Esophagus (tissue), 2 donors: ENCODE results near the gene TMCO2. TPM values are rescaled to one million over a fixed set of nuclear protein-coding genes. Genes with fewer than 3 reads are reported as not detected.

Experiments used
- H3K27ac ChIP-seq, 2 donors: one replicate each; pipeline ENCODE4 v1.5.1; 2013; ENCODE audit warnings: low read depth in 2 of 2, mild to moderate bottlenecking in 2 of 2, inconsistent platforms in 1 of 2, low read length in 1 of 2, moderate library complexity in 1 of 2
- H3K27me3 ChIP-seq, 2 donors: one replicate each; pipeline ENCODE4 v1.6.1; 2013; ENCODE audit warnings: low read length in 2 of 2, control low read depth in 1 of 2, mild to moderate bottlenecking in 1 of 2; ENCODE audit not compliant: insufficient read depth in 2 of 2, control insufficient read depth in 1 of 2
- H3K36me3 ChIP-seq, 2 donors: one replicate each; pipeline ENCODE4 v1.6.1; 2013; ENCODE audit warnings: low read length in 1 of 2; ENCODE audit not compliant: control insufficient read depth in 2 of 2, insufficient read depth in 2 of 2
- H3K4me1 ChIP-seq, 2 donors: one replicate each; pipeline ENCODE4 v1.6.1; 2013; ENCODE audit warnings: low read length in 1 of 2; ENCODE audit not compliant: control insufficient read depth in 2 of 2, insufficient read depth in 2 of 2
- H3K4me3 ChIP-seq, 2 donors: one replicate each; pipeline ENCODE4 v1.5.1; 2013; ENCODE audit warnings: low read length in 2 of 2, mild to moderate bottlenecking in 2 of 2, low read depth in 1 of 2, moderate library complexity in 1 of 2
- H3K9me3 ChIP-seq, 2 donors: one replicate each; pipeline ENCODE4 v1.6.1; 2013; ENCODE audit warnings: mild to moderate bottlenecking in 2 of 2, low read depth in 1 of 2, low read length in 1 of 2, moderate library complexity in 1 of 2; ENCODE audit not compliant: control insufficient read depth in 2 of 2, insufficient read depth in 1 of 2
- WGBS, 2 donors: extraction: QIAGEN DNeasy Blood & Tissue Kit; methylation state at CpG; one replicate each; pipeline ENCODE4 v1.1.7; 2013; 5-methylcytosine and 5-hydroxymethylcytosine counted together
- polyA plus RNA-seq, 2 donors: library from polyadenylated mRNA; stranded (reverse); fragments of 200-250 nt; gene quantifications; one replicate each; pipeline ENCODE4 v1.2.3, GENCODE V29; 2013
- donor health status: healthy with polysubstance abuse.
- donor health status: Bipolar disorder and iron deficiency.

The TMCO2 gene
- polyA plus RNA-seq, 2 donors, result not detected

GRCh38 chr1:40232444-40232843, 15.3 kb upstream of the TMCO2 start:
- Histone ChIP-seq H3K36me3 (peaks cover 6 to 9% of the 10 kb centered on the region in 2 donors), H3K9me3 (no peaks in the 10 kb centered on the region), H3K4me1 (no peaks in the 10 kb centered on the region), H3K27me3 (no peaks in the 10 kb centered on the region), H3K27ac (no peak overlapping the region), H3K4me3 (no peak overlapping the region)
- WGBS, 2 donors, result 84 to 86% methylated on average over 4 of the region's 4 CpGs

GRCh38 chr1:40239626-40240025, 8.1 kb upstream of the TMCO2 start:
- H3K27me3 ChIP-seq, result no peaks in the 10 kb centered on the region
- H3K9me3 ChIP-seq, result no peaks in the 10 kb centered on the region
- H3K4me3 ChIP-seq, result no peak overlapping the region
- 91 to 97% methylated on average over 1 of the region's 1 CpG for WGBS, 2 donors
- H3K36me3 ChIP-seq, result peaks cover 0 to 9% of the 10 kb centered on the region in 2 donors
- H3K4me1 ChIP-seq, result no peaks in the 10 kb centered on the region
- no peak overlapping the region for H3K27ac ChIP-seq

- WGBS, 2 donors, result 90 to 92% methylated on average over 2 of the region's 2 CpGs
- Histone ChIP-seq H3K36me3 (peaks cover 0 to 9% of the 10 kb centered on the region in 2 donors), H3K4me1 (no peaks in the 10 kb centered on the region), H3K9me3 (no peaks in the 10 kb centered on the region), H3K27me3 (no peaks in the 10 kb centered on the region), H3K27ac (no peak overlapping the region), H3K4me3 (no peak overlapping the region)
These were observed 7.3 kb upstream of the TMCO2 start for GRCh38 chr1:40240390-40240789.

- Histone ChIP-seq H3K36me3 (peaks cover 0 to 5% of the 10 kb centered on the region in 2 donors), H3K9me3 (no peaks in the 10 kb centered on the region), H3K4me3 (no peak overlapping the region), H3K4me1 (no peaks in the 10 kb centered on the region), H3K27ac (no peak overlapping the region), H3K27me3 (no peaks in the 10 kb centered on the region)
- WGBS, 2 donors, result 78 to 80% methylated on average over 1 of the region's 1 CpG
These were observed 6.4 kb upstream of the TMCO2 start for GRCh38 chr1:40241362-40241761.

GRCh38 chr1:40243351-40243750, 4.4 kb upstream of the TMCO2 start:
- H3K27me3 ChIP-seq, result no peaks in the 10 kb centered on the region
- no peak overlapping the region for H3K27ac ChIP-seq
- no peaks in the 10 kb centered on the region for H3K4me1 ChIP-seq
- no peaks in the 10 kb centered on the region for H3K36me3 ChIP-seq
- WGBS, 2 donors, result 59 to 60% methylated on average over 2 of the region's 2 CpGs
- H3K9me3 ChIP-seq, result no peaks in the 10 kb centered on the region
- H3K4me3 ChIP-seq, result no peak overlapping the region

GRCh38 chr1:40244138-40244744, 3.5 kb upstream of the TMCO2 start:
- no peaks in the 10 kb centered on the region for H3K9me3 ChIP-seq
- 57 to 67% methylated on average over 4 of the region's 4 CpGs for WGBS, 2 donors
- no peak overlapping the region for H3K27ac ChIP-seq
- no peaks in the 10 kb centered on the region for H3K27me3 ChIP-seq
- no peak overlapping the region for H3K4me3 ChIP-seq
- H3K36me3 ChIP-seq, result no peaks in the 10 kb centered on the region
- no peaks in the 10 kb centered on the region for H3K4me1 ChIP-seq

- no peak overlapping the region for H3K4me3 ChIP-seq
- no peaks in the 10 kb centered on the region for H3K4me1 ChIP-seq
- no peak overlapping the region for H3K27ac ChIP-seq
- H3K9me3 ChIP-seq, result no peaks in the 10 kb centered on the region
- no peaks in the 10 kb centered on the region for H3K36me3 ChIP-seq
- 93% methylated on average over 3 of the region's 3 CpGs for WGBS, 2 donors
- no peaks in the 10 kb centered on the region for H3K27me3 ChIP-seq
These were observed 2.1 kb upstream of the TMCO2 start for GRCh38 chr1:40245686-40246085.

GRCh38 chr1:40248412-40248811, 675 bp downstream of the TMCO2 start:
- H3K27me3 ChIP-seq, result no peaks in the 10 kb centered on the region
- H3K4me3 ChIP-seq, result no peak overlapping the region
- no peaks in the 10 kb centered on the region for H3K9me3 ChIP-seq
- no peaks in the 10 kb centered on the region for H3K4me1 ChIP-seq
- H3K36me3 ChIP-seq, result no peaks in the 10 kb centered on the region
- H3K27ac ChIP-seq, result no peak overlapping the region

GRCh38 chr1:40251456-40251855, 3.7 kb downstream of the TMCO2 start:
- Histone ChIP-seq H3K27me3 (no peaks in the 10 kb centered on the region), H3K4me3 (no peak overlapping the region), H3K36me3 (no peaks in the 10 kb centered on the region), H3K9me3 (no peaks in the 10 kb centered on the region), H3K27ac (no peak overlapping the region), H3K4me1 (no peaks in the 10 kb centered on the region)
- WGBS, 2 donors, result 78 to 83% methylated on average over 4 of the region's 4 CpGs

GRCh38 chr1:40252601-40253000, 4.9 kb downstream of the TMCO2 start:
- H3K27ac ChIP-seq, result no peak overlapping the region
- H3K4me3 ChIP-seq, result no peak overlapping the region
- H3K36me3 ChIP-seq, result no peaks in the 10 kb centered on the region
- no peaks in the 10 kb centered on the region for H3K9me3 ChIP-seq
- no peaks in the 10 kb centered on the region for H3K4me1 ChIP-seq
- 84 to 87% methylated on average over 2 of the region's 2 CpGs for WGBS, 2 donors
- no peaks in the 10 kb centered on the region for H3K27me3 ChIP-seq
